ENCODE results near the gene SH3BP5.

Gene SH3BP5

GRCh38 chr3:15347737-15348110, 15.3 kb upstream of the SH3BP5 start:
- DNase-seq: no peak

- DNase-seq: no peak
Measured at GRCh38 chr3:15347063-15347736, 14.8 kb upstream of the SH3BP5 start.

- DNase-seq: no peak
Measured at GRCh38 chr3:15346516-15346915, 14.1 kb upstream of the SH3BP5 start.

GRCh38 chr3:15345608-15346137, 13.3 kb upstream of the SH3BP5 start:
- DNase-seq: no peak

GRCh38 chr3:15345066-15345607, 12.8 kb upstream of the SH3BP5 start:
- DNase-seq: no peak

- DNase-seq: no peak
Measured at GRCh38 chr3:15342945-15343344, 10.6 kb upstream of the SH3BP5 start.

- no peak for DNase-seq
Measured at GRCh38 chr3:15342246-15342645, 9.9 kb upstream of the SH3BP5 start.

GRCh38 chr3:15341030-15341726, 8.8 kb upstream of the SH3BP5 start:
- no peak for DNase-seq

- no peak for DNase-seq
Measured at GRCh38 chr3:15339786-15340215, 7.4 kb upstream of the SH3BP5 start.

- DNase-seq: no peak
Measured at GRCh38 chr3:15339001-15339400, 6.6 kb upstream of the SH3BP5 start.

- no peak for DNase-seq
Measured at GRCh38 chr3:15337963-15338362, 5.6 kb upstream of the SH3BP5 start.

- no peak for DNase-seq
Measured at GRCh38 chr3:15336057-15336456, 3.7 kb upstream of the SH3BP5 start.

- DNase-seq: no peak
Measured at GRCh38 chr3:15333956-15334263, 1.5 kb upstream of the SH3BP5 start.

- DNase-seq: no peak
Measured at GRCh38 chr3:15333099-15333955, 941 bp upstream of the SH3BP5 start.

GRCh38 chr3:15331606-15332404, 581 bp downstream of the SH3BP5 start:
- DNase-seq: peak in 28 of 58 donors; percentile 10 to 68 (median 48)

- DNase-seq: no peak
Measured at GRCh38 chr3:15331072-15331605, 1.2 kb downstream of the SH3BP5 start.

- peak in 2 of 58 donors; percentile 8 to 9 for DNase-seq
Measured at GRCh38 chr3:15330031-15330596, 2.3 kb downstream of the SH3BP5 start.

GRCh38 chr3:15329046-15330005, 3.1 kb downstream of the SH3BP5 start:
- peak in 6 of 58 donors; percentile 10 to 51 (median 40) for DNase-seq

GRCh38 chr3:15327941-15328340, 4.4 kb downstream of the SH3BP5 start:
- DNase-seq: no peak
